Brain microvascular endothelial cell (primary cell): ENCODE data around the gene UPB1.

Experiments used
- DNase-seq: peaks from one replicate; pipeline ENCODE4 v3.0.0-alpha.2; 2020
- H3K27ac ChIP-seq: fragments of 250-450 bp; sonication (Bioruptor Pico); 2 replicates; pipeline ENCODE4 v1.5.1; 2020; ENCODE audit warnings: mild to moderate bottlenecking, moderate library complexity
- H3K27me3 ChIP-seq: fragments of 250-450 bp; sonication (Bioruptor Pico); replicated peaks from 2 replicates; pipeline ENCODE4 v1.5.1; 2020; ENCODE audit warnings: mild to moderate bottlenecking
- H3K36me3 ChIP-seq: fragments of 250-450 bp; sonication (Bioruptor Pico); replicated peaks from 2 replicates; pipeline ENCODE4 v1.5.1; 2020; ENCODE audit warnings: mild to moderate bottlenecking
- H3K4me3 ChIP-seq: 2 replicates; pipeline ENCODE4 v1.5.1; 2011; ENCODE audit warnings: low read depth, mild to moderate bottlenecking, control low read depth, low read length, moderate library complexity
- in situ Hi-C: cut with HindIII; loops from 2 replicates; pipeline ENCODE4 v1.10.0; 2017; ENCODE audit warnings: low sequenced_read_pairs, low pct_ligation_motif_present
- TF ChIP-seq, protein P1 (sequence below): IDR thresholded peaks from 2 replicates; pipeline ENCODE4 v1.5.1; 2011; ENCODE audit warnings: low read depth, mild to moderate bottlenecking, moderate library complexity, low read length, control low read depth, inconsistent platforms; ENCODE audit errors: missing control alignments

UPB1 gene

DNA sequence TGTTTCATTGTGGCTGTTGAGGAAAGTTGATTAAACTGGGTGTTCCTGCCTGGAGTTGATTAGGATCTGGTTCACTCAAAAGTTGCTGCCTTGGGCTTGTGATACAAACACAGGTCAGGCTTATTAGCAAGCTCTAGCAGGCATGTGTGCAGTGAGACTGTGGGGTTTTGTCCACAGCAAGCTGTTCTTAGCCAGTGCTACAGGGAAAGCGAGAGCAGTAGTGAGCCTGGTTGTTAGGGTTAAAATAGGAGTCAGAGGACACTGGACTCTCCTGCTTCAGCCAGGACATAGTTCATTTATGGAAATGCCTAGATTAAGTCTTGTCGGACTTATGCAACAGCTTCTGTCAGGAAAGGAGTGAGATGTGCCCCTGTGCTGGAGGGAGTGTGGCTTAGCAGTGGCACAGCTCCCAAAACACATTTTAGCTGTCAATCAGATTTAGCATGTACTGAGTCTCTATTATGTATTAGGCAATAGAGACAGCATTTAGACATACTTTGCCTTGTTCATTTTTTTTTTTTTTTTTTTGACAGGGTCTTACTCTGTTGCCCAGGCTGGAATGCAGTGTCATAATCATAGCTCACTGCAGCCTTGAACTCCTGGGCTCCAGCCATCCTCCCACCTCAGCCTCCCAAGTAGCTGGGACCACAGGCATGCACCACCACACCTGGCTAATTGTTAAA, 69.4 kb downstream of the UPB1 start:
- H3K27ac ChIP-seq, result no peak overlapping the region
- TF ChIP-seq, protein P1, sequence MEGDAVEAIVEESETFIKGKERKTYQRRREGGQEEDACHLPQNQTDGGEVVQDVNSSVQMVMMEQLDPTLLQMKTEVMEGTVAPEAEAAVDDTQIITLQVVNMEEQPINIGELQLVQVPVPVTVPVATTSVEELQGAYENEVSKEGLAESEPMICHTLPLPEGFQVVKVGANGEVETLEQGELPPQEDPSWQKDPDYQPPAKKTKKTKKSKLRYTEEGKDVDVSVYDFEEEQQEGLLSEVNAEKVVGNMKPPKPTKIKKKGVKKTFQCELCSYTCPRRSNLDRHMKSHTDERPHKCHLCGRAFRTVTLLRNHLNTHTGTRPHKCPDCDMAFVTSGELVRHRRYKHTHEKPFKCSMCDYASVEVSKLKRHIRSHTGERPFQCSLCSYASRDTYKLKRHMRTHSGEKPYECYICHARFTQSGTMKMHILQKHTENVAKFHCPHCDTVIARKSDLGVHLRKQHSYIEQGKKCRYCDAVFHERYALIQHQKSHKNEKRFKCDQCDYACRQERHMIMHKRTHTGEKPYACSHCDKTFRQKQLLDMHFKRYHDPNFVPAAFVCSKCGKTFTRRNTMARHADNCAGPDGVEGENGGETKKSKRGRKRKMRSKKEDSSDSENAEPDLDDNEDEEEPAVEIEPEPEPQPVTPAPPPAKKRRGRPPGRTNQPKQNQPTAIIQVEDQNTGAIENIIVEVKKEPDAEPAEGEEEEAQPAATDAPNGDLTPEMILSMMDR, result no peak
- H3K4me3 ChIP-seq, result no peak overlapping the region
- in situ Hi-C loops, result no loop called here
- H3K36me3 ChIP-seq, result peaks cover 32% of the 10 kb centered on the region
- DNase-seq, result no peak
- H3K27me3 ChIP-seq, result no peaks in the 10 kb centered on the region

DNA sequence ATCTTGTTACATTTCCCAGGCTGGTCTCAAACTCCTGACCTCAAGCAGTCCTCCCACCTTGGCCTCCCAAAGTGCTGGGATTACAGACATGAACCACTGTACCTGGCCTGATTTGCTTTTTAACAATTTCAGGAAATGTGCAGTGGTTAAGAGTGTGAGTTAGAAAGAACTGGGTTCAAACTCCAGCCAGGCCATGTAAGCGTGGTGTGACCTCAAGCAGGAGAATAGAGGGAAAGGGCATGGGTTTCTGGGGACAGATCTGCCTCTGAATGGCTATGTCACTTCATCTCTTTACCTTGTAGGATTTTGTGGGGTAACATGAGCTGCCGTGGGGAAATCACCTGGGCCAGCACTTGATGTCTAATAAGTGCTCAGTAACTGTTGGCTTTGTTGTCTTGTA, 69.9 kb downstream of the UPB1 start:
- Histone ChIP-seq H3K36me3 (peaks cover 37% of the 10 kb centered on the region), H3K27ac (no peak overlapping the region), H3K4me3 (no peak overlapping the region), H3K27me3 (no peaks in the 10 kb centered on the region)
- in situ Hi-C loops, result no loop called here
- DNase-seq, result no peak
- TF ChIP-seq, protein P1, result no peak

DNA sequence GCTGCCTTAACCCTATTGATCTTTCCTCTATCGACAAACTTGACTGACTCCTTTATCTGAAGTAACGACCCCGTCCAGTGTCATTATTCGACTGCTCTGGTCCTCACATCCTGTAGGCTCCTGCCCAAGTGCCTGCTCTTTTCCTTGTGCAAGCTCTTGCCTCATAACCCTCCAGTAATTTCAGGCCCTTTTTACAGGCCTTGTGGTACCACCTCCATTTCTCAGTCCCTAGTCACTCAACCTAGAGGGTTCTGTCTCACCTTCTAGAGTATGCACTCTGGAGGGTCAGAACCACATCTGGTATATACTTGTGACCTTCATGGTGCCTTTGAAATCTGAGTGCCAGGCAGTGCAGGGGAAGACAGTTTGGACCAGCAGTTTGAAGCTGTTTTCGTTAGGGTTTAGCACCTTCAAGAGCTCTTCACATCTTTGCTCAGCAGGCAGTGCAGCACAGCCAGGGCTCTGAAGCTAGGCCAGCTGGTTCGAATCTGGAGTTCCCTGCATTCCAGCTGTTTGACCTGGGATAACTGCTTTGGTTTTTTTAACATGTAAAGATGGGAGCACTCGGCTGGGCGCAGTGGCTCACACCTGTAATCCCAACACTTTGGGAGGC, 71.9 kb downstream of the UPB1 start:
- TF ChIP-seq, protein P1, result no peak
- no peaks in the 10 kb centered on the region for H3K27me3 ChIP-seq
- peaks cover 32% of the 10 kb centered on the region for H3K36me3 ChIP-seq
- no peak overlapping the region for H3K27ac ChIP-seq
- in situ Hi-C loops, result no loop called here
- DNase-seq, result no peak
- H3K4me3 ChIP-seq, result no peak overlapping the region

DNA sequence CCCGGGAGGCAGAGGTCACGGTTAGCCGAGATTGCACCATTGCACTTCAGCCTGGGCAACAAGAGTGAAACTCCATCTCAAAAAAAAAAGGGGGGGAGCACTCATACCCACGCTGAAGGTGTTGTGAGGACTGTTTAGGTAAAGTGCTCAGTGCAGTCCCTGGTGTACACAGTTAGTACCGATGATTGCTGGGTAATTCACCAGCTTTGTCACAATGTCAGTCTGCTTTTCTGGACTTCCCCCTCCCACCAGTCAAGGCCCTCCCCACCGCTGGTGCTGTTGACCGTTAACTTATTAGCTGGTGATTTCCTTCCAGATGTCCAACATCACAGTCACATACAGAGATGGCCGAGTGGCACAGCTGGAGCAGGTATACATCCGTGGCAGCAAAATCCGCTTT, 72.5 kb downstream of the UPB1 start:
- peaks cover 36% of the 10 kb centered on the region for H3K36me3 ChIP-seq
- H3K27ac ChIP-seq, result no peak overlapping the region
- in situ Hi-C loops, result no loop called here
- TF ChIP-seq, protein P1, result no peak
- H3K27me3 ChIP-seq, result no peaks in the 10 kb centered on the region
- DNase-seq, result no peak
- no peak overlapping the region for H3K4me3 ChIP-seq

DNA sequence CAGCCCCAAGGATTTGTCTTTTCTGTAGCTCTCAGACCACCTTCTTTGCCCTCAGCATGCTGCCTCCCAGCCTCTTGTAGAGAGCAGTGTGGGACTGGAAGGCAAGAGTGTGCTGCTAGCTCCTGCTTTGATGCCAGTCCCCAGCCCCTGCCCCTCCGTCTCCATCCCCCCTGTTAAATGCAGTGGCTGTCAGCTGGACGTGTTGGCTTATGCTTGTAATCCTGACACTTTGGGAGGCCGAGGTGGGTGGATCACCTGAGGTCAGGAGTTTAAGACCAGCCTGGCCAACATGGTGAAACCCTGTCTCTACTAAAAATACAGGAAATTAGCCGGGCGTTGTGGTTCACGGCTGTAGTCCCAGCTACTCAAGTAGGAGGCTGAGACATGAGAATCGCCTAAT, 76.1 kb downstream of the UPB1 start:
- H3K27me3 ChIP-seq, result no peaks in the 10 kb centered on the region
- no peak overlapping the region for H3K4me3 ChIP-seq
- DNase-seq, result no peak
- TF ChIP-seq, protein P1, result no peak
- in situ Hi-C loops, result no loop called here
- H3K36me3 ChIP-seq, result peaks cover 42% of the 10 kb centered on the region
- no peak overlapping the region for H3K27ac ChIP-seq
